ENCODE measurements around the gene DUSP18. TPM values are rescaled to one million over a fixed set of nuclear protein-coding genes. Genes with fewer than 3 reads are reported as not detected.
"Not testable (repeated sequence)": the region's sequence is repeated elsewhere in the genome, so short reads cannot be mapped to it uniquely, and the experiment has no call there.

DUSP18 gene
- total RNA-seq, 2 experiments from 2014 or later: 7.0 to 7.6 TPM

DNA sequence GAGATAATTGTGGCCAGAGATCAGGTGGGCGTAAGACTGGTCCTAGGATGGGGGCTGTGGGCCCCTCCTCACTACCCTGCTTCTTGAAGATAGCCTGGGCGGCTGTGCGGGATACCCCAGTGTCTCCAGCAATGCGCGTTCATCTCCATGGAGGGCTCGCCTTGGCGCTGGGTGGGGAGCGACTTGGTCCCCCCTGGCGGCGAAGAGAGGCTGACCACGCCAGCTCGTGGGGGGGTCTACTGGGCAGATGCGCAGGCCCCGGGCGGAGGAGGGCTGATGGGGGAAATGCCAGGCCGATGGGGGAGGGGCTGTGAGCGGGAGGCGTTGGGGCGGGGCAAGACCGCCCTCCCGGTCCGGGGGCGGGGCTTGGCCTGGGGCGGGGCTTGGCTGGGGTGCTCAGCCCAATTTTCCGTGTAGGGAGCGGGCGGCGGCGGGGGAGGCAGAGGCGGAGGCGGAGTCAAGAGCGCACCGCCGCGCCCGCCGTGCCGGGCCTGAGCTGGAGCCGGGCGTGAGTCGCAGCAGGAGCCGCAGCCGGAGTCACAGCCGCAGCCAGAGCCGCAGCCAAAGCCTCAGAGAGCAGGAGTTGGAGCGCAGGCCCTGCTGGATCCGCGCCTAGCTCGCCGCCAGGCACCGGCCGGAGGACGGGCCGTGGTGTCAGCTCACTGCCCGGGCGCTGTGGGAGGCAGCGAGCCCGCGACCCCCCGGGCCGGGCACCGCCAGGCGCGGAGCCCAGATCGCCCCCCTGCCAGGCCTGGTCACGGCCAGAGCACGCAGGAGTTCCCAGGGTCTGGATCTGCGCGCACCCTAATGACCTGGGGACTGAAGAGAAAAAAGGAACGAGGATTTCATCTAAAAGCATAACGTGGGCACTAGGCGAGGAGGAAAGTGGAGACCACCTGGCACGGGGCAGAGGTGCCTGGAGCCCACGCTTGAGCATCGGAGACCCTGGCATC lies 32.1 kb downstream of the DUSP18 start, which contains the start of gene SLC35E4:
TSS of gene SLC35E4 (plus strand) at position 509 of the 953 bp plus-strand sequence. CDS start 670 bp downstream, outside the sequence.
- Mint-ChIP-seq H3K36me3 (ENCODE audit: low read depth) (peaks cover 9% of the 10 kb centered on the region), H3K4me1 (ENCODE audit: low read depth) (peaks cover 18% of the 10 kb centered on the region), H3K9me3 (ENCODE audit: insufficient read depth) (no peaks in the 10 kb centered on the region), H3K27me3 (ENCODE audit: low read depth) (no peaks in the 10 kb centered on the region), H3K27ac (peak within 1 kb of the TSS; percentile 86), H3K4me3 (peak within 1 kb of the TSS; percentile 76)
- CTCF ChIA-PET: interaction anchor here (0.7 to 4.5 kb wide), 37 partner anchors 8 to 702 kb away, joined by 3 to 179 read pairs (median 5); partner anchors contain the start of genes DUSP18, RNF185 and TCN2
- ATAC-seq: peak; percentile 89
- DNase-seq: peak; percentile 95
- POLR2A ChIA-PET: interaction anchor here (0.6 to 2.4 kb wide), 9 partner anchors 14 to 452 kb away, joined by 3 to 16 read pairs (median 3); partner anchors contain the start of gene DUSP18

DNA sequence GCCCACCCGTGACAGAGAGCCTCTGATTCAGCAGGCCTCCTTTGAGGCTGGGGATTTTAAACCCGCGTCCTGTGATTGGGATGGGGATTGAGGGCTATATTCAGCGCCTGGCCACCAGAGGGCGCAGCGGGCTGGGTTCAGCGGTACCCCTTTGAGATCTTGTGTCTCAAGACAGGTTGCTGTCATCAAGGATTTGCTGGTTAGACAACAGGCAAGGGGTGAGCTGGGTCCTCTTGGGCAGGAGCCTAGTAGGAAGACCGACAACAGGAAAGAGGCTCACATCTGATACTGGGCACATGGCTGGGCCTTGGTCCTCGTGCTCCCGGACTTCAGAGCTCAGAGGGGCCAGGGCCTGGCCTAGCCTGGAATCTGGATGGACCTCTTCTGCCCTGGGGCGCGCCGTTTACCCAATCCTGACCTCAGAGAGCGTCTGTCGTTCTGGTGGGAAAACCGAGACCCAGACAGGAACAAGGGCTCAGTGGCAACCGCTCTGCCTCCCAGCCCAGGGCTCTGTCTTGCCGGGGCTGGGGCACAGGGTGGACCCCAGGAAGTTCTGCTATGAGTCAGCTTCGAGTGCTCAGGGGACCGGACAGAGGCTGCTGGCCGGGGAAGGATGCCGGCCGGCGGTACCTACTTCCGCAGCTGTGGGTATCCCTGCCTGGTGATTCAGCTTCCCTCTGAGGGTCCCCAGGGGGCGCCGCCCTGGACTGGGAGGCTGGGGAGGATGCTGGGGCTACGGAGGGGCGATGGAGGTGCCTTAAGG lies 33.0 kb downstream of the DUSP18 start:
- Mint-ChIP-seq H3K9me3 (ENCODE audit: insufficient read depth) (no peaks in the 10 kb centered on the region), H3K36me3 (ENCODE audit: low read depth) (peaks cover 8% of the 10 kb centered on the region), H3K27me3 (ENCODE audit: low read depth) (no peaks in the 10 kb centered on the region)

DNA sequence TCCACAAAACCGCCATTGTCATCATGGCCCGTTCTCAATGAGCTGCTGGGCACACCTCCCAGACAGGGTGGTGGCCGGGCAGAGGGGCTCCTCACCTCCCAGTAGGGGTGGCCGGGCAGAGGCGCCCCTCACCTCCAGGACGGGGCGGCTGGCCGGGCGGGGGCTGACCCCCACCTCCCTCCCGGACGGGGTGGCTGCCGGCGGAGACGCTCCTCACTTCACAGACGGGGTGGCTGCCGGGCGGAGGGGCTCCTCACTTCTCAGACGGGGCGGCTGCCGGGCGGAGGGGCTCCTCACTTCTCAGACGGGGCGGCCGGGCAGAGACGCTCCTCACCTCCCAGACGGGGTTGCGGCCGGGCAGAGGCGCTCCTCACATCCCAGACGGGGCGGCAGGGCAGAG lies 36.2 kb downstream of the DUSP18 start:
- POLR2A ChIA-PET; H3K9me3 Mint-ChIP-seq (ENCODE audit: insufficient read depth); H3K4me3 Mint-ChIP-seq; DNase-seq; H3K36me3 Mint-ChIP-seq (ENCODE audit: low read depth); CTCF ChIA-PET; H3K27me3 Mint-ChIP-seq (ENCODE audit: low read depth); ATAC-seq; H3K27ac Mint-ChIP-seq: not testable (repeated sequence)
- H3K4me1 Mint-ChIP-seq (ENCODE audit: low read depth): peaks cover 16% of the 10 kb centered on the region

More for the DNA sequence above, 33.0 kb downstream of the DUSP18 start:
- DNase-seq: peak; percentile 92
- peaks cover 18% of the 10 kb centered on the region for H3K4me1 Mint-ChIP-seq (ENCODE audit: low read depth)
- POLR2A ChIA-PET: interaction anchor here (0.6 to 2.4 kb wide), 9 partner anchors 15 to 453 kb away, joined by 3 to 16 read pairs (median 3); partner anchors contain the start of genes DUSP18 and TUG1
- H3K4me3 Mint-ChIP-seq: peak overlapping the region; percentile 76
- peak; percentile 67 for ATAC-seq
- H3K27ac Mint-ChIP-seq: peak overlapping the region; percentile 86
- CTCF ChIA-PET: interaction anchor here (0.6 to 4.5 kb wide), 54 partner anchors 8 to 835 kb away, joined by 3 to 179 read pairs (median 4); partner anchors contain the start of genes DUSP18, PES1, RNF185 and SELENOM

DNA sequence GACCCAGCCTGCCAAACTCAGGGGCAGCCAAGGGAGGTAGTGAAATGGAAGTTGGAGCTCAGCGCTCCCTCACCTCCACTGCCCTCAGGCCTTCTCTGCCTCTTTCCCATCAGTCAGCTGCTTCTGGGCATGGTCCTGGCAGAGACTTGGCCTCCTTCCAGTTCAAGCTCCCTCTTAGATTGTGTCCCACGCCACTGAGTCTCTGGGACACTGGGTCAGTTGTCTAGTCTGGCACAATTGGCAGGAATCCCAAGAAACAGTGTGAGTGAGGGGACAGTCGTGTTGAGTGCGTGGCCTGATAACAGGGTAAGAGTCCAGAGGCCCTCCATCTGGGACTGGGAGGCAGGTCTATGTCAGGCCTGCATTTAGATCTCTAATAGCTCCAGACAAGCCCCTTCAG lies 39.2 kb downstream of the DUSP18 start:
- Mint-ChIP-seq H3K4me1 (ENCODE audit: low read depth) (no peaks in the 10 kb centered on the region), H3K9me3 (ENCODE audit: insufficient read depth) (no peaks in the 10 kb centered on the region), H3K36me3 (ENCODE audit: low read depth) (no peaks in the 10 kb centered on the region), H3K27me3 (ENCODE audit: low read depth) (no peaks in the 10 kb centered on the region), H3K4me3 (no peak overlapping the region), H3K27ac (no peak overlapping the region)
- ChIA-PET CTCF (interaction anchor here (0.8 kb wide), 1 partner anchor 22 kb away, joined by 4 read pairs; the partner anchor contains the start of gene TCN2), POLR2A (no interaction called here)
- no peak for DNase-seq
- no peak for ATAC-seq

DNA sequence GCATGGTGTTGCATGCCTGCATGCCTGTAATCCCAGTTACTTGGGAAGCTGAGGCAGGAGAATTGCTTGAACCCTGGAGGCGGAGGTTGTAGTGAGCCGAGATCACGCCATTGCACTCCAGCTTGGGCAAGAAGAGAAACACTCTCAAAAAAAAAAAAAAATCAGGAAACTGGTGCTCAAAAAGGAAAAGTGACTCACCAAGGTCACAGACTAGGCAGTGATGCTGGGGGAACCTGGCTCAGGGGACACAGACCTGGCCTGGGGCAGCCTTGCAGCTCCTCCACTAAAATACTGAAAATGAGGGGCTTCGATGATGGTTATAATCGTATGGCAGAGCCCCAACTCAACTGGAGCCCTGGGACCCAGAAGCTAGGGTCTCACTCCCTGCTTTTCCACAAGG lies 40.2 kb downstream of the DUSP18 start:
- Mint-ChIP-seq H3K36me3 (ENCODE audit: low read depth) (no peaks in the 10 kb centered on the region), H3K9me3 (ENCODE audit: insufficient read depth) (no peaks in the 10 kb centered on the region), H3K27me3 (ENCODE audit: low read depth) (no peaks in the 10 kb centered on the region), H3K4me1 (ENCODE audit: low read depth) (no peaks in the 10 kb centered on the region), H3K4me3 (no peak overlapping the region), H3K27ac (no peak overlapping the region)
- CTCF ChIA-PET: no interaction called here
- POLR2A ChIA-PET: no interaction called here
- no peak for ATAC-seq
- no peak for DNase-seq

DNA sequence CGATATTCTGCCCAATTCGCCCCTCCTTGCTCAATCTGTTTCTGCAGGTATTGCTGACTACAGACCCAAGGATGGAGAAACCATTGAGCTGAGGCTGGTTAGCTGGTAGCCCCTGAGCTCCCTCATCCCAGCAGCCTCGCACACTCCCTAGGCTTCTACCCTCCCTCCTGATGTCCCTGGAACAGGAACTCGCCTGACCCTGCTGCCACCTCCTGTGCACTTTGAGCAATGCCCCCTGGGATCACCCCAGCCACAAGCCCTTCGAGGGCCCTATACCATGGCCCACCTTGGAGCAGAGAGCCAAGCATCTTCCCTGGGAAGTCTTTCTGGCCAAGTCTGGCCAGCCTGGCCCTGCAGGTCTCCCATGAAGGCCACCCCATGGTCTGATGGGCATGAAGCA lies 41.3 kb downstream of the DUSP18 start:
- DNase-seq: no peak
- Mint-ChIP-seq H3K9me3 (ENCODE audit: insufficient read depth) (no peaks in the 10 kb centered on the region), H3K27me3 (ENCODE audit: low read depth) (no peaks in the 10 kb centered on the region), H3K4me3 (no peak overlapping the region), H3K36me3 (ENCODE audit: low read depth) (no peaks in the 10 kb centered on the region), H3K27ac (no peak overlapping the region), H3K4me1 (ENCODE audit: low read depth) (no peaks in the 10 kb centered on the region)
- ChIA-PET CTCF (interaction anchor here (1.0 kb wide), 1 partner anchor 8 kb away, joined by 4 read pairs; no protein-coding TSS in a partner anchor), POLR2A (no interaction called here)
- ATAC-seq: no peak

DNA sequence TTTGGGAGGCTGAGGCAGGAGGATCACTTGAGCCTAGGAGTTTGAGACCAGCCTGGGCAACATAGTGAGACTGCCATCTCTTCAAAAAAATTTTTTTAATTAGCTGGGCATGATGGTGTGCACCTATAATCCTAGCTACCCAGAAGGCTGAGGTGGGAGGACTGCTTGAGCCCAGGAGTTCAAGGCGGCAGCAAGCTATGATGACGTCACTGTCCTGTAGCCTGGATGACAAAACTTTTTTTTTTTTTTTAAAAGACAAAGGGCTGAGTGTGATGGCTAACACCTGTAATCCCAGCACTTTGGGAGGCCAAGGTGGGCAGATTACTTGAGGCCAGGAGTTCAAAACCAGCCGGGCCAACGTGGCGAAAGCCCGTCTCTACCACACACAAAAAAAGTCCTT lies 47.8 kb downstream of the DUSP18 start:
- H3K27me3 Mint-ChIP-seq (ENCODE audit: low read depth); H3K4me3 Mint-ChIP-seq; POLR2A ChIA-PET; H3K9me3 Mint-ChIP-seq (ENCODE audit: insufficient read depth); H3K4me1 Mint-ChIP-seq (ENCODE audit: low read depth); H3K27ac Mint-ChIP-seq; ATAC-seq; DNase-seq; H3K36me3 Mint-ChIP-seq (ENCODE audit: low read depth): not testable (repeated sequence)
- CTCF ChIA-PET: interaction anchor here (1.4 to 2.1 kb wide), 2 partner anchors 15 to 135 kb away, joined by 5 to 6 read pairs; no protein-coding TSS in a partner anchor

DNA sequence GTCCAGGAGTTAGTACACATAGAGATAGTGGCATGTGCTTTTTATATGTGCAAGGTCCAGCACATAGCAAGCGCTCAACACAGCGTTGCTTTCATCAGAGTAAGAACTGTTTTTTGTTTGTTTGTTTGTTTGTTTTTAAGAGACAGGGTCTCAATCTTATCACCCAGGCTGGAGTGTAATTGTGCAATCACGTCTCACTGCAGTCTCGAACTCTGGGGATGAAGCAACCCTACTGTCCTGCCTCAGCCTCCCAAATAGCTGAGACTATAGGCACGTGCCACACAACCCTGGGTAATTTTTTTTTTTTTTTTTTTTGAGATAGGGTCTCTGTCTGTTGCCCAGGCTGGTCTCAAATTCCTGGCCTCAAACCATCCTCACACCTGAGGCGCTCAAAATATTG lies 49.9 kb downstream of the DUSP18 start:
- ATAC-seq (no peak), DNase-seq (no peak)
- H3K4me1 Mint-ChIP-seq (ENCODE audit: low read depth): no peaks in the 10 kb centered on the region
- no peak overlapping the region for H3K27ac Mint-ChIP-seq
- POLR2A ChIA-PET: no interaction called here
- H3K36me3 Mint-ChIP-seq (ENCODE audit: low read depth): no peaks in the 10 kb centered on the region
- no peaks in the 10 kb centered on the region for H3K9me3 Mint-ChIP-seq (ENCODE audit: insufficient read depth)
- no peak overlapping the region for H3K4me3 Mint-ChIP-seq
- H3K27me3 Mint-ChIP-seq (ENCODE audit: low read depth): no peaks in the 10 kb centered on the region
- CTCF ChIA-PET: no interaction called here

DNA sequence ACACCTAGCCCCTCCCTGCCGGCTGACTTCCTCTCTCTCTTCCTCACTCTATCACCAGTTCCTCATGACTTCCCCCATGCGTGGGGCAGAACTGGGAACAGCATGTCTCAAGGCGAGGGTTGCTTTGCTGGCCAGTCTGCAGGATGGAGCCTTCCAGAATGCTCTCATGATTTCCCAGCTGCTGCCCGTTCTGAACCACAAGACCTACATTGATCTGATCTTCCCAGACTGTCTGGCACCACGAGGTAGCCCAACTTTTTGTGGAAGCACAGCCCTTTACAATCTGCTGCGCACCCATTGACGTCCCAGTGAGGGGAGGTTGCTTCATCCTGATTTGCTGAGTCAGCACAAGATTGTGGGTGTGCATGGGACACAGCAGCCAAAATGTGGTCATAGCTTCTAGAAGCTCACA lies 52.1 kb downstream of the DUSP18 start:
- Mint-ChIP-seq H3K27ac (no peak overlapping the region), H3K9me3 (ENCODE audit: insufficient read depth) (no peaks in the 10 kb centered on the region), H3K4me3 (no peak overlapping the region), H3K4me1 (ENCODE audit: low read depth) (no peaks in the 10 kb centered on the region), H3K27me3 (ENCODE audit: low read depth) (no peaks in the 10 kb centered on the region), H3K36me3 (ENCODE audit: low read depth) (no peaks in the 10 kb centered on the region)
- ChIA-PET CTCF (interaction anchor here (1.6 kb wide), 1 partner anchor 11 kb away, joined by 3 read pairs; no protein-coding TSS in a partner anchor), POLR2A (no interaction called here)
- DNase-seq: no peak
- ATAC-seq: no peak

DNA sequence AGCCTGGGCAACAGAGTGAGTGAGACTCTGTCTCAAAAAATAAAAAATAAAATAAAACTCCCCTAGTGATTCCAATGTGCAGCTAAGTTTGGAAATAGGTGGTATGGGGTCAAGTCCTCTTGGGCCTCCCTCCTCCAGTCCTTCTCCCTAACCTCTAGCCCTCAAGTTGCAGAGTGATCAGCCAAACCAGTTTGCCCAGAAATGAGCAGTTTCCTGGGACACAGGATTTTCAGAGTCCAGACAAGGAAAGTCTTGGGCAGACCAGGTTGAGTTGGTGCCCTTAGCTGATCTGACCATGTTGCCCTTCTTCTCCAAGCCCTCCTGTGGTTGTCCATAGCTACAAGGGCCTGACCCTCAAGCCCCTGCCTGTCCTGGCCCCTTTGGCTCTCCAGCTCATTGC lies 52.8 kb downstream of the DUSP18 start:
- no peaks in the 10 kb centered on the region for H3K36me3 Mint-ChIP-seq (ENCODE audit: low read depth)
- H3K27ac Mint-ChIP-seq: no peak overlapping the region
- H3K4me3 Mint-ChIP-seq: no peak overlapping the region

DNA sequence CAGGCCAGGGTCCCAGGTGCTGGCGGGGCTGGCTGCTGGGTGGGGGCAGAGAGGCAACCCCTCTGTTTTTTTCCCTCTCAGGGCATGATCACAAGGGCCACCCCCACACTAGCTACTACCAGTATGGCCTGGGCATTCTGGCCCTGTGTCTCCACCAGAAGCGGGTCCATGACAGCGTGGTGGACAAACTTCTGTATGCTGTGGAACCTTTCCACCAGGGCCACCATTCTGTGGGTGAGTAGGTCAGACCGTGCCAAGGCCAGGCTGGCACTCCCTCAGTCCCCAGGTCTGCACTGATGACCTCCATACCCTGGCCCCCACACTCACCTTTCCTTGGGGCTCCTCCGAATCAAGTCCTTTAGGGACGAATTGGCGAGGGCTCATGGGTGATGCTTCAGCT lies 53.4 kb downstream of the DUSP18 start:
- POLR2A ChIA-PET: no interaction called here
- ATAC-seq (no peak), DNase-seq (no peak)
- Mint-ChIP-seq H3K27me3 (ENCODE audit: low read depth) (no peaks in the 10 kb centered on the region), H3K36me3 (ENCODE audit: low read depth) (no peaks in the 10 kb centered on the region), H3K27ac (no peak overlapping the region), H3K9me3 (ENCODE audit: insufficient read depth) (no peaks in the 10 kb centered on the region), H3K4me1 (ENCODE audit: low read depth) (peaks cover 8% of the 10 kb centered on the region), H3K4me3 (no peak overlapping the region)
- CTCF ChIA-PET: interaction anchor here (1.6 kb wide), 1 partner anchor 10 kb away, joined by 3 read pairs; no protein-coding TSS in a partner anchor

More for the DNA sequence above, 52.8 kb downstream of the DUSP18 start:
- H3K9me3 Mint-ChIP-seq (ENCODE audit: insufficient read depth): no peaks in the 10 kb centered on the region
- ATAC-seq (no peak), DNase-seq (no peak)
- POLR2A ChIA-PET: no interaction called here
- CTCF ChIA-PET: interaction anchor here (1.6 kb wide), 1 partner anchor 10 kb away, joined by 3 read pairs; no protein-coding TSS in a partner anchor
- no peaks in the 10 kb centered on the region for H3K27me3 Mint-ChIP-seq (ENCODE audit: low read depth)
- peaks cover 3% of the 10 kb centered on the region for H3K4me1 Mint-ChIP-seq (ENCODE audit: low read depth)

All from activated CD8-positive, alpha-beta T cell treated with anti-CD3 and anti-CD28 coated beads, Interleukin-2, amount 10 ng/mL, durations not matched to agents 7 days and 5 days (primary cell).